Thyroid gland (tissue), 4 donors: Measurements from ENCODE around the gene EPB41L4A.

Experiments
- POLR2A ChIP-seq, 2 donors: fragments of 450-650 bp; IDR thresholded peaks; one replicate each; pipeline ENCODE4 v1.6.1; 2017; ENCODE audit warnings: antibody characterized with exemption in 2 of 2, mild to moderate bottlenecking in 2 of 2, moderate library complexity in 1 of 2
- TF ChIP-seq, protein P1 (sequence below), 6 experiments: fragments of 200-600 bp in 3 of 6; fragments of 450-650 bp in 3 of 6; sonication (generic) in 3 of 6; IDR thresholded peaks; one replicate each; pipeline ENCODE4 v1.5.1; 2016 to 2019; ENCODE audit warnings: antibody characterized with exemption in 6 of 6, mild to moderate bottlenecking in 2 of 6, inconsistent platforms in 1 of 6, moderate library complexity in 1 of 6

DNA sequence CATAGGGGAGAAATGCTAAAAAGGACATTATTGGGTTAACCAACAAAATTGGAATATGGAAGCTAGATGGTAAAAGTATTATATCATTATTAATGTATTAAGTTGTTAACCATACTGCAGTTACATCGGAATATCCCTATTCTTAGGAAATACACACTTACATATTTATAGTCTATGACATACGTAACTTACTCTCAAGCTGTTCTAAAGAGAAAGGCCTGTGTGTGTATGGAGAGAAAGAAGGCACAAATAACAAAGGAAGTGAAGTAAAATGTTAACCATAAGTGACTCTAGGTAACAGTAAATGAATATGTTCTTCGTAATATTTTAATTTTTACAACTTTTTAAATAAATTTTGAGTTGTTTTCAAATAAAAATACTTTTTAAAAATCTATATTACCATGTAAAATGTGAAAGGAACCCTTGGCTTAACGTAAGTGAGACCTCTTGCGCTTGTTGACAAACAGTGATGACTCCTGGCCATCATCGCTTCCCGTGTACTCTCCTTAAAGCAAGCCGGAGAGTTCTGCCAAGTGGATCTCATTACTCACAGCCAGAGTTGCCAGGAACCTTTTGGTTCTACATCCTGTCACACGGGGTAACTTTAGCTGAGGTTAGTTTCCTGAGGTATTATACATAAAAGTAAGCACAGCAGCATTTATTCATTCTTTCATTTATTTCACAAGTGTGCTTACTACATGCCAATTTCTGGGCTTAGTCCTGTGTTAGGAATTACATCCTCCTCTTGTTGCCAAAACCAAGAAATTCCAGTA, 165.4 kb downstream of the EPB41L4A start:
- TF ChIP-seq, protein P1, sequence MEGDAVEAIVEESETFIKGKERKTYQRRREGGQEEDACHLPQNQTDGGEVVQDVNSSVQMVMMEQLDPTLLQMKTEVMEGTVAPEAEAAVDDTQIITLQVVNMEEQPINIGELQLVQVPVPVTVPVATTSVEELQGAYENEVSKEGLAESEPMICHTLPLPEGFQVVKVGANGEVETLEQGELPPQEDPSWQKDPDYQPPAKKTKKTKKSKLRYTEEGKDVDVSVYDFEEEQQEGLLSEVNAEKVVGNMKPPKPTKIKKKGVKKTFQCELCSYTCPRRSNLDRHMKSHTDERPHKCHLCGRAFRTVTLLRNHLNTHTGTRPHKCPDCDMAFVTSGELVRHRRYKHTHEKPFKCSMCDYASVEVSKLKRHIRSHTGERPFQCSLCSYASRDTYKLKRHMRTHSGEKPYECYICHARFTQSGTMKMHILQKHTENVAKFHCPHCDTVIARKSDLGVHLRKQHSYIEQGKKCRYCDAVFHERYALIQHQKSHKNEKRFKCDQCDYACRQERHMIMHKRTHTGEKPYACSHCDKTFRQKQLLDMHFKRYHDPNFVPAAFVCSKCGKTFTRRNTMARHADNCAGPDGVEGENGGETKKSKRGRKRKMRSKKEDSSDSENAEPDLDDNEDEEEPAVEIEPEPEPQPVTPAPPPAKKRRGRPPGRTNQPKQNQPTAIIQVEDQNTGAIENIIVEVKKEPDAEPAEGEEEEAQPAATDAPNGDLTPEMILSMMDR (IDR thresholded peaks at IDR 0.05), result no peak
- no peak for TF ChIP-seq POLR2A (IDR thresholded peaks at IDR 0.05)
